Suprapubic skin (tissue), 4 donors: ENCODE measurements around the gene ARFGAP3.

Source experiments
- CTCF ChIP-seq, 2 donors: fragments of 200-600 bp in 1 of 2; fragments of 450-650 bp in 1 of 2; sonication (generic) in 1 of 2; IDR thresholded peaks; one replicate each; pipeline ENCODE4 v1.5.1; 2016 to 2019; ENCODE audit warnings: antibody characterized with exemption in 2 of 2, mild to moderate bottlenecking in 1 of 2, moderate library complexity in 1 of 2
- EP300 ChIP-seq: sonication (generic); formaldehyde crosslinking; IDR thresholded peaks from one replicate; pipeline ENCODE4 v1.6.1; 2017; ENCODE audit warnings: antibody characterized with exemption
- POLR2A ChIP-seq, 2 donors: fragments of 450-650 bp; IDR thresholded peaks; one replicate each; pipeline ENCODE4 v1.6.1; 2017; ENCODE audit warnings: antibody characterized with exemption in 2 of 2, mild to moderate bottlenecking in 2 of 2, moderate library complexity in 2 of 2
- POLR2AphosphoS5 ChIP-seq, 3 donors: sonication (generic); formaldehyde crosslinking; IDR thresholded peaks; one replicate each; pipeline ENCODE4 v1.6.1; 2017; ENCODE audit warnings: antibody characterized with exemption in 3 of 3

GRCh38 chr22:42904050-42904449 is 47.0 kb upstream of the ARFGAP3 start:
- no peak for TF ChIP-seq POLR2A (IDR thresholded peaks at IDR 0.05)
- TF ChIP-seq CTCF (IDR thresholded peaks at IDR 0.05) = no peak
- TF ChIP-seq POLR2AphosphoS5 (IDR thresholded peaks at IDR 0.05) = no peak
- TF ChIP-seq EP300 = no peak
